Heart left ventricle (tissue), 16 donors: ENCODE results near the gene RIN3. TPM values are rescaled to one million over a fixed set of nuclear protein-coding genes. Genes with fewer than 3 reads are reported as not detected.

ENCODE experiments used
- ATAC-seq, 4 donors: fragments of 200-7000 bp; cut with Tn5 transposase; one replicate each; pipeline ENCODE4 v1.9.1; 2020 to 2022; ENCODE audit warnings: moderate library complexity in 4 of 4, mild to moderate bottlenecking in 3 of 4, moderate number of reproducible peaks in 1 of 4
- DNase-seq, 5 donors: peaks; one replicate each; pipeline ENCODE4 v3.0.0-alpha.2; 2020
- H3K27ac ChIP-seq, 12 donors: fragments of 200-600 bp; sonication (generic) in 4 of 12; one replicate each; pipeline versions ENCODE4 v1.5.0 to v1.8.0; 2016 to 2022; ENCODE audit warnings: mild to moderate bottlenecking in 2 of 12
- H3K27me3 ChIP-seq, 9 donors: fragments of 200-600 bp; sonication (generic) in 2 of 9; one replicate each; pipeline versions ENCODE4 v1.5.1 to v1.8.0; 2016 to 2022; ENCODE audit warnings: mild to moderate bottlenecking in 3 of 9
- H3K36me3 ChIP-seq, 9 donors: fragments of 200-600 bp; sonication (generic) in 2 of 9; one replicate each; pipeline versions ENCODE4 v1.5.0 to v1.8.0; 2018 to 2022; ENCODE audit warnings: mild to moderate bottlenecking in 2 of 9
- H3K4me1 ChIP-seq, 12 donors: fragments of 200-600 bp; sonication (generic) in 4 of 12; one replicate each; pipeline versions ENCODE4 v1.5.0 to v1.8.0; 2016 to 2022; ENCODE audit warnings: mild to moderate bottlenecking in 3 of 12
- H3K4me3 ChIP-seq, 12 donors: fragments of 200-600 bp; sonication (generic) in 4 of 12; one replicate each; pipeline versions ENCODE4 v1.5.0 to v1.8.0; 2017 to 2022; ENCODE audit warnings: mild to moderate bottlenecking in 9 of 12, moderate library complexity in 4 of 12
- H3K9me3 ChIP-seq, 12 donors: fragments of 200-600 bp; sonication (generic) in 4 of 12; one replicate each; pipeline versions ENCODE4 v1.5.0 to v1.8.0; 2016 to 2022; ENCODE audit warnings: mild to moderate bottlenecking in 1 of 12
- POLR2A ChIP-seq, 2 donors: fragments of 450-650 bp; IDR thresholded peaks; one replicate each; pipeline ENCODE4 v1.6.1; 2017; ENCODE audit warnings: antibody characterized with exemption in 2 of 2, mild to moderate bottlenecking in 2 of 2, moderate library complexity in 2 of 2
- WGBS, 4 donors: extraction: QIAGEN DNeasy Blood & Tissue Kit in 2 of 4; methylation state at CpG; one replicate each; pipeline versions ENCODE4 v1.1.5 to v1.1.7; 2013 to 2018; 5-methylcytosine and 5-hydroxymethylcytosine counted together
- intact Hi-C, 10 donors: fragments of 100-400 bp; cut with DNase I; formaldehyde crosslinking; loops; one replicate each; pipeline versions ENCODE4 v1.11.1 to v1.14.2; 2022
- polyA plus RNA-seq, 2 donors: library from polyadenylated mRNA; stranded (reverse); fragments of 200-250 nt; gene quantifications; one replicate each; pipeline ENCODE4 v1.2.3, GENCODE V29; 2013
- total RNA-seq, 9 donors: library from RNA; depleted of rRNA in 2 of 9; stranded (reverse); fragments of >200 nt in 2 of 9; fragmentation: NEBNext Ultra II Directional in 3 of 9; extraction: Animal tissue kit (Norgen Biotek cat#: 25700) in 3 of 9; gene quantifications; one replicate each; pipeline versions ENCODE4 v1.1.0 to v1.2.4, GENCODE V29; 2016 to 2023
- TF ChIP-seq, protein P1 (sequence below), 12 donors: fragments of 200-600 bp; sonication (generic) in 4 of 12; IDR thresholded peaks; one replicate each; pipeline versions ENCODE4 v1.5.0 to v1.8.0; 2018 to 2022; ENCODE audit warnings: antibody characterized with exemption in 12 of 12, mild to moderate bottlenecking in 5 of 12
- donor health status: ischemic (EF 13 %, LVEDD 7.1; RV severe dilation, severe dysfunction).
- donor health status: healthy with polysubstance abuse.
- donor health status: DM: no; HTN: yes; CAD: no.
- donor health status: DM: no; HTN: no; CAD: no.
- donor health status: ischemic (EF 25% LVEDD 6.9; RV normal size, moderate dysfunction).
- donor health status: ischemic (EF 25% LVEDD 5.7; RV mildly dilated, moderate dysfunction).
- donor health status: healthy.
- donor health status: DM: yes; HTN: yes; CAD: no.
- donor health status: ischemic (EF 35%, LVEDD 5.7; RV mildly dilated, moderate dysfunction).
- donor health status: nonischemic (EF 11% LVEDD 7.7; RV severe dilation, severe dysfunction).
- donor health status: DM: yes; HTN: yes; CAD: no.
- donor health status: PGD.
- donor health status: ischemic (EF 29% LVEDD 5.4; RV normal size, mild dysfunction).
- donor health status: nonischemic (EF 23%, LVEDD 6.1; RV moderate dilation, normal function).

Gene RIN3
- total and polyA plus RNA-seq, 11 donors, result 8.6 to 37.0 (median 12.7) TPM

- TF ChIP-seq, protein P1, sequence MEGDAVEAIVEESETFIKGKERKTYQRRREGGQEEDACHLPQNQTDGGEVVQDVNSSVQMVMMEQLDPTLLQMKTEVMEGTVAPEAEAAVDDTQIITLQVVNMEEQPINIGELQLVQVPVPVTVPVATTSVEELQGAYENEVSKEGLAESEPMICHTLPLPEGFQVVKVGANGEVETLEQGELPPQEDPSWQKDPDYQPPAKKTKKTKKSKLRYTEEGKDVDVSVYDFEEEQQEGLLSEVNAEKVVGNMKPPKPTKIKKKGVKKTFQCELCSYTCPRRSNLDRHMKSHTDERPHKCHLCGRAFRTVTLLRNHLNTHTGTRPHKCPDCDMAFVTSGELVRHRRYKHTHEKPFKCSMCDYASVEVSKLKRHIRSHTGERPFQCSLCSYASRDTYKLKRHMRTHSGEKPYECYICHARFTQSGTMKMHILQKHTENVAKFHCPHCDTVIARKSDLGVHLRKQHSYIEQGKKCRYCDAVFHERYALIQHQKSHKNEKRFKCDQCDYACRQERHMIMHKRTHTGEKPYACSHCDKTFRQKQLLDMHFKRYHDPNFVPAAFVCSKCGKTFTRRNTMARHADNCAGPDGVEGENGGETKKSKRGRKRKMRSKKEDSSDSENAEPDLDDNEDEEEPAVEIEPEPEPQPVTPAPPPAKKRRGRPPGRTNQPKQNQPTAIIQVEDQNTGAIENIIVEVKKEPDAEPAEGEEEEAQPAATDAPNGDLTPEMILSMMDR (IDR thresholded peaks at IDR 0.05), result no peak
- TF ChIP-seq POLR2A (IDR thresholded peaks at IDR 0.05), result no peak
- H3K27ac ChIP-seq, result no peak overlapping the region
- no peak for DNase-seq
- WGBS, 4 donors, result 72 to 91% (median 79%) methylated on average over 5 to 10 of the region's 10 CpGs
- peaks cover 0 to 36% (median 0%) of the 10 kb centered on the region in 12 donors for H3K4me1 ChIP-seq
- peaks cover 0 to 7% (median 0%) of the 10 kb centered on the region in 9 donors for H3K36me3 ChIP-seq
- intact Hi-C loops, result loop anchor here in 1 of 10 donors (5.0 kb wide), 1 partner anchor 64 kb away; no protein-coding TSS in a partner anchor
- no peaks in the 10 kb centered on the region for H3K27me3 ChIP-seq
- H3K4me3 ChIP-seq, result no peak overlapping the region
- ATAC-seq, result peak in 1 of 4 donors; percentile 21
- no peaks in the 10 kb centered on the region for H3K9me3 ChIP-seq
Measured at GRCh38 chr14:92613681-92614260, 100.2 kb downstream of the RIN3 start.

GRCh38 chr14:92615451-92615850 is 101.9 kb downstream of the RIN3 start:
- ATAC-seq (peak in 2 of 4 donors; percentile 44 to 51), DNase-seq (no peak)
- Histone ChIP-seq H3K4me1 (peaks cover 0 to 28% (median 0%) of the 10 kb centered on the region in 12 donors), H3K36me3 (peaks cover 0 to 7% (median 0%) of the 10 kb centered on the region in 9 donors), H3K27me3 (no peaks in the 10 kb centered on the region), H3K27ac (peak overlapping the region in 1 of 12 donors; percentile 52), H3K9me3 (no peaks in the 10 kb centered on the region), H3K4me3 (no peak overlapping the region)
- intact Hi-C loops, result no loop called here
- TF ChIP-seq, protein P1 (IDR thresholded peaks at IDR 0.05), result no peak
- TF ChIP-seq POLR2A (IDR thresholded peaks at IDR 0.05), result no peak
- 49 to 68% (median 61%) methylated on average over 3 to 4 of the region's 4 CpGs for WGBS, 4 donors

DNA sequence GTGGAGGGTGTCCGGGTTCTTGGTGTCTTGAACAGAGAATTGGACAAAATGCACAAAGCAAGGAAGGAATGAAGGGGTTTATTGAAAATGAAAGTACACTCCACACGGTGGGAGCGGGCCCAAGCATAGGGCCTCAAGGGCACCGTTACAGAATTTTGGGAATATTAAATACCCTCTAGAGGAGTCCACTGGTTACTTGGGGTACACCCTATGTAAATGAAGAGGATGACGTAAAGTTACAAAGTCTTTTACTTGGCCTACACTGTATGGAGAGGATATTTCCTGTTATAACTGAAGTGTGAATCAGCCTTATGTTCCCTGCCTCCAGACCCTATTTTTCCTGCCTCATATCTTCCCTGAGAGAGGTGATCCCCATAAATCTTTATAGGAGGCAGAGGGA is 102.6 kb downstream of the RIN3 start:
- TF ChIP-seq POLR2A (IDR thresholded peaks at IDR 0.05), result no peak
- TF ChIP-seq, protein P1 (IDR thresholded peaks at IDR 0.05), result no peak
- Histone ChIP-seq H3K4me1 (peaks cover 0 to 28% (median 0%) of the 10 kb centered on the region in 12 donors), H3K4me3 (no peak overlapping the region), H3K9me3 (peaks cover 0 to under 1% (median 0%) of the 10 kb centered on the region in 12 donors), H3K27ac (peak overlapping the region in 1 of 12 donors; percentile 52), H3K27me3 (no peaks in the 10 kb centered on the region), H3K36me3 (peaks cover 0 to 7% (median 0%) of the 10 kb centered on the region in 9 donors)
- DNase-seq (no peak), ATAC-seq (no peak)
- 93 to 99% (median 97%) methylated on average over 5 of the region's 5 CpGs for WGBS, 4 donors
- intact Hi-C loops, result no loop called here

GRCh38 chr14:92617581-92617980 is 104.0 kb downstream of the RIN3 start:
- no peak for DNase-seq

More at GRCh38 chr14:92617581-92617980, 104.0 kb downstream of the RIN3 start:
- Histone ChIP-seq H3K27ac (no peak overlapping the region), H3K4me1 (peaks cover 0 to 28% (median 0%) of the 10 kb centered on the region in 12 donors), H3K4me3 (no peak overlapping the region), H3K27me3 (no peaks in the 10 kb centered on the region), H3K9me3 (peaks cover 0 to 15% (median 9%) of the 10 kb centered on the region in 12 donors), H3K36me3 (peaks cover 0 to 7% (median 0%) of the 10 kb centered on the region in 9 donors)
- no peak for TF ChIP-seq POLR2A (IDR thresholded peaks at IDR 0.05)
- TF ChIP-seq, protein P1 (IDR thresholded peaks at IDR 0.05), result no peak
- no peak for ATAC-seq
- intact Hi-C loops, result no loop called here
